Panc1 (cell line): ENCODE data around the gene CRY2. TPM values are rescaled to one million over a fixed set of nuclear protein-coding genes. Genes with fewer than 3 reads are reported as not detected.
"Not testable (repeated sequence)": the region's sequence is repeated elsewhere in the genome, so short reads cannot be mapped to it uniquely, and the experiment has no call there.

Experiments used
- ATAC-seq: fragments of 200-7000 bp; cut with Tn5 transposase; 2 replicates; pipeline ENCODE4 v1.9.1; 2020; ENCODE audit warnings: mild to moderate bottlenecking, moderate library complexity
- BruUV-seq: library from RNA; stranded (reverse); fragments of 400-500 nt; replicated peaks from 2 replicates; lab custom pipeline; 2021; lab: Mats Ljungman, UMichigan
- CTCF ChIA-PET: fragments of 300-600 bp; sonication (Branson Sonifier 250); formaldehyde crosslinking; loops from one replicate; lab custom pipeline; 2022; ENCODE audit warnings: antibody characterized with exemption; lab: Charles Lee
- POLR2A ChIA-PET: fragments of 300-600 bp; sonication (Branson Sonifier 250); formaldehyde crosslinking; loops from one replicate; lab custom pipeline; 2022; ENCODE audit warnings: antibody characterized with exemption; lab: Charles Lee
- DNase-seq: peaks from one replicate; pipeline ENCODE4 v3.0.0-alpha.2; 2010; ENCODE audit warnings: low read depth, low spot score
- H3K27ac ChIP-seq: 2 replicates; pipeline ENCODE4 v1.5.1; 2011; ENCODE audit warnings: mild to moderate bottlenecking, low read length, inconsistent platforms
- H3K27me3 ChIP-seq: fragments of 200-500 bp; sonication (Bioruptor generic); 2 replicates; pipeline ENCODE4 v1.6.0; 2014; ENCODE audit warnings: low read length, inconsistent platforms; ENCODE audit not compliant: control insufficient read depth, insufficient read depth
- H3K36me3 ChIP-seq: fragments of 200-500 bp; sonication (Bioruptor generic); 2 replicates; pipeline ENCODE4 v1.5.1; 2014; ENCODE audit warnings: inconsistent platforms, mild to moderate bottlenecking, low read length, moderate library complexity; ENCODE audit not compliant: control insufficient read depth, insufficient read depth
- H3K4me1 ChIP-seq: 2 replicates; pipeline ENCODE4 v1.5.1; 2011; ENCODE audit warnings: inconsistent platforms, mild to moderate bottlenecking, low read length, moderate library complexity; ENCODE audit not compliant: control insufficient read depth, insufficient read depth
- H3K4me3 ChIP-seq, 2 experiments: 2 replicates each; pipeline ENCODE4 v1.5.1; 2011 to 2012; ENCODE audit warnings: low read depth in 2 of 2, low read length in 2 of 2, mild to moderate bottlenecking in 2 of 2, inconsistent platforms in 1 of 2, moderate library complexity in 1 of 2
- H3K9me3 ChIP-seq: fragments of 200-500 bp; sonication (Bioruptor generic); 2 replicates; pipeline ENCODE4 v1.5.1; 2014; ENCODE audit warnings: low read depth, mild to moderate bottlenecking, inconsistent platforms, low read length, moderate library complexity; ENCODE audit not compliant: control insufficient read depth, insufficient read depth
- CTCF ChIP-seq: fragments of 450-650 bp; IDR thresholded peaks from 2 replicates; pipeline ENCODE4 v1.5.1; 2017; ENCODE audit warnings: mild to moderate bottlenecking
- POLR2AphosphoS5 ChIP-seq: IDR thresholded peaks from 2 replicates; pipeline ENCODE4 v1.6.1; 2012; ENCODE audit warnings: mild to moderate bottlenecking, low read depth, low read length, moderate library complexity
- REST ChIP-seq, 2 experiments: IDR thresholded peaks; 2 replicates each; pipeline ENCODE4 v1.6.1; 2011 to 2012; ENCODE audit warnings: low read depth in 2 of 2, control low read depth in 1 of 2, low read length in 1 of 2, mild to moderate bottlenecking in 1 of 2, moderate library complexity in 1 of 2; ENCODE audit not compliant: insufficient read depth in 1 of 2
- SIN3A ChIP-seq: IDR thresholded peaks from 2 replicates; pipeline ENCODE4 v1.6.1; 2012; ENCODE audit warnings: low read depth, mild to moderate bottlenecking, low read length, moderate library complexity, borderline replicate concordance; ENCODE audit not compliant: insufficient read depth
- TCF7L2 ChIP-seq: IDR thresholded peaks from 2 replicates; pipeline ENCODE4 v1.6.1; 2011; ENCODE audit warnings: mild to moderate bottlenecking, low read depth, low read length, inconsistent platforms
- in situ Hi-C: cut with HindIII; loops from 2 replicates; pipeline ENCODE4 v1.10.0; 2016; ENCODE audit warnings: low sequenced_read_pairs, low pct_unique_long_range_greater_than_20kb
- intact Hi-C: fragments of 100-400 bp; cut with micrococcal nuclease; formaldehyde crosslinking; loops from one replicate; pipeline ENCODE4 v1.10.0; 2022; ENCODE audit not compliant: unreplicated experiment
- total RNA-seq: library from RNA; stranded (reverse); gene quantifications from one replicate; pipeline ENCODE4 v1.2.1, GENCODE V29; 2021; ENCODE audit not compliant: unreplicated experiment

Gene CRY2
- total RNA-seq, 1 experiment from 2014 or later, result 14.6 TPM

- ChIA-PET POLR2A (no interaction called here), CTCF (no interaction called here)
- H3K4me1 ChIP-seq, result no peaks in the 10 kb centered on the region
- intact Hi-C loops, result no loop called here
- H3K4me3 ChIP-seq, result no peak overlapping the region
- ATAC-seq (no peak), DNase-seq (no peak)
- no peaks in the 10 kb centered on the region for H3K9me3 ChIP-seq
- BruUV-seq, result no TSS peak
- H3K36me3 ChIP-seq, result no peaks in the 10 kb centered on the region
- TF ChIP-seq CTCF (no peak), REST (IDR thresholded peaks at IDR 0.05; ENCODE audit: insufficient read depth in 1 of 2, low read depth in 2 of 2, low read length in 1 of 2) (no peak), TCF7L2 (no peak), POLR2AphosphoS5 (no peak), SIN3A (no peak)
- peaks cover 7% of the 10 kb centered on the region; the same call in 1 of the 2 replicates for H3K27me3 ChIP-seq
- no peak overlapping the region for H3K27ac ChIP-seq
- in situ Hi-C loops, result no loop called here
Measured at GRCh38 chr11:45839204-45839603, 8.1 kb upstream of the CRY2 start.

- CTCF ChIA-PET, H3K36me3 ChIP-seq, in situ Hi-C loops, H3K27ac ChIP-seq, BruUV-seq, H3K27me3 ChIP-seq, H3K4me1 ChIP-seq, intact Hi-C loops, ATAC-seq, DNase-seq, H3K9me3 ChIP-seq, H3K4me3 ChIP-seq, POLR2A ChIA-PET: not testable (repeated sequence)
Measured at GRCh38 chr11:45840251-45840650, 7.0 kb upstream of the CRY2 start.

GRCh38 chr11:45843158-45843924 is 3.9 kb upstream of the CRY2 start:
- Histone ChIP-seq H3K4me3 (peak overlapping the region; percentile 24 to 38), H3K27me3 (peaks cover 7% of the 10 kb centered on the region; the same call in 1 of the 2 replicates), H3K4me1 (peaks cover 4% of the 10 kb centered on the region), H3K36me3 (no peaks in the 10 kb centered on the region; the same call in 1 of the 2 replicates), H3K27ac (no peak overlapping the region), H3K9me3 (no peaks in the 10 kb centered on the region)
- BruUV-seq, result no TSS peak
- POLR2A ChIA-PET, result no interaction called here
- TF ChIP-seq CTCF, result peak; percentile 98
- TF ChIP-seq TCF7L2, result peak; percentile 63
- TF ChIP-seq SIN3A, result no peak
- ATAC-seq (peak; percentile 66), DNase-seq (peak; percentile 54)
- in situ Hi-C loops, result no loop called here
- intact Hi-C loops, result no loop called here
- CTCF ChIA-PET, result interaction anchor here (1.0 to 1.2 kb wide), 2 partner anchors 17 to 27 kb away, joined by 3 read pairs; no protein-coding TSS in a partner anchor
